GM12891 (cell line): ENCODE data around the gene ZRSR2.

Experiments used
- POLR2A ChIP-seq: IDR thresholded peaks from 2 replicates; pipeline ENCODE4 v1.6.1; 2011; ENCODE audit warnings: low read depth, low read length, control low read depth
- POLR2AphosphoS5 ChIP-seq: IDR thresholded peaks from 2 replicates; pipeline ENCODE4 v1.6.1; 2011; ENCODE audit warnings: low read depth, low read length, control low read depth

DNA sequence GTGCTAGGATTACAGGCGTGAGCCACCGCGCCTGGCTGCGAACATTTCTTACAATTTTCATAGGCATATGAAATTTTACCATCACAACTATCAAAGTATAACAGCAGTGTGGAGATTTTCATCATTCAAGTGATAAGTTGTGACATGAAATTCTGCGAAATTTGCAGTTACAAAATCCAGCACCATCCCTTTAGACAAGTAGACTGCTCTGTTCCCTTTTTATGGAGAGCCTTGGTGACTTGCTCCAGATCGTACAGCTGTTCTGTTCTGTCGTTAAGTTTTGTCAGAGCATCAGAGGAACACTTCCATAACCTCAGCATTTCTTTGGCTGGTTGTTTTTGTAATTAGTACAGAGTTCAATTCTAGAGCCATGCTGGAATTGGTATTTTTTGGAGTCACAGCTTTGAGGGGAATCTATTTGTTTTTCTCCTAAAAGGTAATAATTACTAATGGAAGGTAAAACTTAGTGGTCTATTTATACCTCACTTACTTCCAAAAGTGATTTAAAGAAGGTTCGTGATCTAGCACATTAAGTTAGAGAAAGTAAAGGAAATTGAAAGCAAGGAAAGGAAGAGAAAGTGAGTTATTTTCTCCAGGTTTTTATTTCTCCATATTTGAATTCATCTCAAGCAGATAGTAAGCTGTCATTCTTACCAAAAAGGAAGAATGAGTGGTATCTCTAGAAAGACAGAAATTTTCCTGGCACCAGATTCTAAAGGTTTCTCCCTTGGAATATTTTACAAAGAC lies 22.1 kb downstream of the ZRSR2 start:
- no peak for TF ChIP-seq POLR2A
- no peak for TF ChIP-seq POLR2AphosphoS5
